ENCODE measurements around the gene ANKRD10. TPM values are rescaled to one million over a fixed set of nuclear protein-coding genes. Genes with fewer than 3 reads are reported as not detected.

ANKRD10 gene
- total and polyA plus RNA-seq, 2 of the 8 experiments (the other 6 are each of a cell fraction or from before 2014, with no cell fraction given) = 146 to 218 TPM

GRCh38 chr13:110850840-110851239 is 64.0 kb downstream of the ANKRD10 start (continued):
- no peak for TF ChIP-seq CBX5 (IDR thresholded peaks at IDR 0.05; ENCODE audit: low read depth, low read length)

Measured in H1 (cell line).